ENCODE data around the gene ISCA1. TPM values are rescaled to one million over a fixed set of nuclear protein-coding genes. Genes with fewer than 3 reads are reported as not detected.

Gene ISCA1
- polyA plus RNA-seq, 1 donor (not counting 4 experiments of a cell fraction or from before 2014, with no cell fraction given), result 37.4 TPM

- no peak for DNase-seq (ENCODE audit: low read depth, low spot score)
- Histone ChIP-seq H2AFZ (ENCODE audit: control insufficient read depth, low read length) (no peak overlapping the region), H3K9ac (ENCODE audit: control insufficient read depth, extremely low read depth, insufficient read depth, low read length) (no peak overlapping the region), H4K20me1 (ENCODE audit: control insufficient read depth, extremely low read depth, insufficient read depth, low read length) (no peaks in the 10 kb centered on the region), H3K79me2 (ENCODE audit: control insufficient read depth, insufficient read depth, low read length) (no peaks in the 10 kb centered on the region), H3K4me2 (ENCODE audit: control insufficient read depth, extremely low read depth, insufficient read depth, low read depth, low read length) (no peak overlapping the region), H3K4me3 (ENCODE audit: control insufficient read depth in 2 of 3, extremely low read depth in 1 of 3, insufficient read depth in 2 of 3, low read depth in 1 of 3, low read length in 3 of 3) (no peak overlapping the region), H3K27me3 (ENCODE audit: control insufficient read depth, extremely low read depth, insufficient read depth, low read length) (no peaks in the 10 kb centered on the region), H3K9me3 (ENCODE audit: control insufficient read depth, low read depth, low read length) (no peaks in the 10 kb centered on the region), H3K4me1 (ENCODE audit: control insufficient read depth, extremely low read depth, insufficient read depth, low read length) (no peaks in the 10 kb centered on the region), H3K36me3 (ENCODE audit: control insufficient read depth in 2 of 2, extremely low read depth in 1 of 2, insufficient read depth in 2 of 2, low read length in 2 of 2) (no peaks in the 10 kb centered on the region), H3K27ac (ENCODE audit: control insufficient read depth, insufficient read depth, low read length) (no peak overlapping the region), H3K9me1 (ENCODE audit: control insufficient read depth, extremely low read depth, insufficient read depth, low read length) (no peaks in the 10 kb centered on the region)
- dilution Hi-C loops (cut with MboI; ENCODE audit: extremely low pct_ligation_motif_present, low sequenced_read_pairs), result no loop called here
- TF ChIP-seq EZH2 (IDR thresholded peaks at IDR 0.05; ENCODE audit: low read length) (no peak), CTCF (optimal IDR thresholded peaks at IDR 0.05 in 1 of 3, IDR thresholded peaks at IDR 0.05 in 1 of 3, conservative IDR thresholded peaks at IDR 0.05 in 1 of 3; ENCODE audit: extremely low read depth in 1 of 3, insufficient read depth in 2 of 3, low read length in 3 of 3) (no peak)
- no peak for FAIRE-seq
These were observed 65.1 kb downstream of the ISCA1 start for GRCh38 chr9:86217076-86217755.

Small RNA genes lying within 50 kb of the gene (small RNA-seq; reads per million reads assigned to genes)
- gene AL137849.1 (ENCODE audit: insufficient read length in 3 of 3, low read depth in 3 of 3, low replicate concordance in 1 of 3), result 0 reads per million in 3 experiments
- 0 reads per million in 3 experiments for gene RN7SKP264 (ENCODE audit: insufficient read length in 3 of 3, low read depth in 3 of 3, low replicate concordance in 1 of 3)

Other genes starting within 250 kb of the ISCA1 start
- gene GOLM1, start 183.0 kb downstream of the ISCA1 start, polyA plus RNA-seq, result 12.9 to 19.9 TPM (median 17.3 TPM) in 3 replicates
- 0.05 to 0.09 TPM in 2 of 3 replicates, not detected in the other for gene C9orf153, start 22.9 kb downstream of the ISCA1 start, polyA plus RNA-seq
- gene TUT7, start 71.9 kb upstream of the ISCA1 start, polyA plus RNA-seq, result 23.4 to 34.0 TPM (median 27.5 TPM) in 3 replicates